Activated B cell treated with CpG ODN at 0.5 μM for 24 hours (primary cell): ENCODE results near the gene CLASP1. TPM values are rescaled to one million over a fixed set of nuclear protein-coding genes. Genes with fewer than 3 reads are reported as not detected.

Experiments used
- ATAC-seq: fragments of 200-7000 bp; cut with Tn5 transposase; one replicate; pipeline ENCODE4 v1.10.0; 2021; ENCODE audit warnings: low read depth, mild to moderate bottlenecking, moderate library complexity
- CTCF ChIA-PET: fragments of 350-600 bp; sonication (Branson Sonifier 250); formaldehyde crosslinking; loops from one replicate; lab custom pipeline; 2021; ENCODE audit warnings: antibody characterized with exemption; lab: Charles Lee
- POLR2A ChIA-PET: fragments of 350-600 bp; sonication (Branson Sonifier 250); formaldehyde crosslinking; loops from one replicate; lab custom pipeline; 2021; ENCODE audit warnings: antibody characterized with exemption; lab: Charles Lee
- DNase-seq: peaks from one replicate; pipeline ENCODE4 v3.0.0; 2022
- H3K27ac Mint-ChIP-seq: one replicate; pipeline ENCODE4 v1.8.0; 2020; ENCODE audit warnings: mixed read lengths
- H3K27me3 Mint-ChIP-seq: one replicate; pipeline ENCODE4 v1.8.0; 2021; ENCODE audit warnings: mixed read lengths
- H3K36me3 Mint-ChIP-seq: one replicate; pipeline ENCODE4 v1.8.0; 2021; ENCODE audit warnings: low read depth, mixed read lengths
- H3K4me1 Mint-ChIP-seq: one replicate; pipeline ENCODE4 v1.8.0; 2021; ENCODE audit warnings: mixed read lengths
- H3K4me3 Mint-ChIP-seq: one replicate; pipeline ENCODE4 v1.8.0; 2020; ENCODE audit warnings: mild to moderate bottlenecking, mixed read lengths
- H3K9me3 Mint-ChIP-seq: one replicate; pipeline ENCODE4 v1.8.0; 2020; ENCODE audit warnings: mixed read lengths
- intact Hi-C: fragments of 100-400 bp; cut with micrococcal nuclease; formaldehyde crosslinking; loops from one replicate; pipeline ENCODE4 v1.15.1; 2024
- total RNA-seq: library from RNA; stranded (reverse); gene quantifications from 2 replicates; pipeline ENCODE4 v1.2.3, GENCODE V29; 2022
- TF ChIP-seq, protein P1 (sequence below): fragments of 200-600 bp; IDR thresholded peaks from one replicate; pipeline ENCODE4 v1.8.0; 2022; ENCODE audit warnings: antibody characterized with exemption, mild to moderate bottlenecking

CLASP1 gene
- total RNA-seq, 1 donor from 2014 or later: 65.0 TPM

DNA sequence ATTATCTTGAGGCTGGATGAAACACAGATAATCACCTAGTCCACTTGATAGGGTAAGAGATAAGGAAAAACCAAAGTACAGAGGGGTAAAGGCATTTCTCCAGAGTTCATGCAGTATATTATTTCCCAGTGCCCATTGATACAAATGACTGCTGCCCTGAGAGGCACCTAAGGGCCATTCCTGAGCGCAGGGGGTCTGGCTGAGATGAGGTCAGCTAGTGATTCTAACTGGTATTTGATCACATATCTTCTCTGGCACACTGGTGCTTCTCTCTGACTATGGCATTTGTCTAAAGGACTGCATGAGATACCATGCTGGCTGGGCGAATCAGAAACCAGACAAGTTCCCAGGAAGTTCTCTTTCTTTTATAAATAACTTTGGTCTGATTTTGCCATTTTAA lies 291.0 kb downstream of the CLASP1 start:
- ChIA-PET POLR2A (no interaction called here), CTCF (no interaction called here)
- no peak for ATAC-seq
- DNase-seq: no peak
- intact Hi-C loops: no loop called here
- TF ChIP-seq, protein P1, sequence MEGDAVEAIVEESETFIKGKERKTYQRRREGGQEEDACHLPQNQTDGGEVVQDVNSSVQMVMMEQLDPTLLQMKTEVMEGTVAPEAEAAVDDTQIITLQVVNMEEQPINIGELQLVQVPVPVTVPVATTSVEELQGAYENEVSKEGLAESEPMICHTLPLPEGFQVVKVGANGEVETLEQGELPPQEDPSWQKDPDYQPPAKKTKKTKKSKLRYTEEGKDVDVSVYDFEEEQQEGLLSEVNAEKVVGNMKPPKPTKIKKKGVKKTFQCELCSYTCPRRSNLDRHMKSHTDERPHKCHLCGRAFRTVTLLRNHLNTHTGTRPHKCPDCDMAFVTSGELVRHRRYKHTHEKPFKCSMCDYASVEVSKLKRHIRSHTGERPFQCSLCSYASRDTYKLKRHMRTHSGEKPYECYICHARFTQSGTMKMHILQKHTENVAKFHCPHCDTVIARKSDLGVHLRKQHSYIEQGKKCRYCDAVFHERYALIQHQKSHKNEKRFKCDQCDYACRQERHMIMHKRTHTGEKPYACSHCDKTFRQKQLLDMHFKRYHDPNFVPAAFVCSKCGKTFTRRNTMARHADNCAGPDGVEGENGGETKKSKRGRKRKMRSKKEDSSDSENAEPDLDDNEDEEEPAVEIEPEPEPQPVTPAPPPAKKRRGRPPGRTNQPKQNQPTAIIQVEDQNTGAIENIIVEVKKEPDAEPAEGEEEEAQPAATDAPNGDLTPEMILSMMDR: no peak
- peaks cover 87% of the 10 kb centered on the region for H3K36me3 Mint-ChIP-seq
- no peak overlapping the region for H3K4me3 Mint-ChIP-seq
- no peaks in the 10 kb centered on the region for H3K4me1 Mint-ChIP-seq
- H3K9me3 Mint-ChIP-seq: no peaks in the 10 kb centered on the region
- no peaks in the 10 kb centered on the region for H3K27me3 Mint-ChIP-seq
- no peak overlapping the region for H3K27ac Mint-ChIP-seq

DNA sequence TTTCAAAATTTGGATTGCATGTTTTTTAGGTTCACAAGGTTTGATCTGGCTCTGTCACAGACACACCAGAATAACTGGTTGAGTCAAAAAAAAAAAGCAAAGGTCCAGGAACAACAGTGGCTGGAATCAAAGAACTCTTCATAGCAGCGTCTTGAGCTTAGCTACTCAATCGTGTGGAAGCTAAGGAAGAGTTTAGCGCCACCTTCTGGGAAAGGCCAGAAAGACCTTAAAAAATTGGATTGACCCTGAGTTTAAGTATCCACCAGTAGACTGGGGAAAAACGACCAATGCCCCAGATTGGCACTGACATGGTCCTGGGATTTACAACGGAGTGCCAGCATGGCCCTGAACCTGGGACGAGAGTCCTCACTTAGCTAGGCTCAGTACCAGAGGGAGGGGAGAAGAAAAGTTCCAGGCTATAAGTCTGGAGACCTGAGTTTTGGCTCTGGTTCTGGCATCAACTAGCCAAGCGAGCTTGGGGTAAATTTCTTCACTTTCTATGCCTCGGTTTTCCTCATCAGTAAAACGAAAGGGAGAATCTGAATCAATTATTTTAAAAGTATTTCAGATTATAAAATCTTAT lies 293.1 kb downstream of the CLASP1 start:
- DNase-seq: no peak
- intact Hi-C loops: no loop called here
- H3K4me3 Mint-ChIP-seq: no peak overlapping the region
- ChIA-PET CTCF (no interaction called here), POLR2A (no interaction called here)
- no peaks in the 10 kb centered on the region for H3K9me3 Mint-ChIP-seq
- no peak for ATAC-seq
- H3K27ac Mint-ChIP-seq: no peak overlapping the region
- peaks cover 83% of the 10 kb centered on the region for H3K36me3 Mint-ChIP-seq
- no peaks in the 10 kb centered on the region for H3K4me1 Mint-ChIP-seq
- no peaks in the 10 kb centered on the region for H3K27me3 Mint-ChIP-seq
- TF ChIP-seq, protein P1: no peak

DNA sequence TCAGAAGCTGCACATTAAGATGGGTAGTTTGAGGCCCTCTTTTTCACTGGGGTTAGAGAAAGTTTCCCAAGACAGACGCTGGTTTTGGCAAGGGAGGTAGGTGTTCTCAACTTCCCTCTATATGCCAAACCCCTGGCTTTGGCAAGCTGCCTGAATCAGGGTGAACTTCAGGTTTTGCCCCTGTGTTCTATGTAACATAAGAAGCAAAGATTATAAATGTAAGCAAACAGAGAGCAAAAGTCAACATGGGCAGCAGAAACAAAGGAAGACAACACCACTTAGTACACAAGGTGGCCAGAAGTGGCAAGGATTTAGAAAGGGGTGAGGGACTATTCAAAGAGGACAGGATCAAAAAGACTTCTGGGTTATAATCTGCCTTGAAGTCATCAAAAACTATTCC lies 293.8 kb downstream of the CLASP1 start:
- H3K27ac Mint-ChIP-seq: no peak overlapping the region
- DNase-seq (no peak), ATAC-seq (no peak)
- H3K4me3 Mint-ChIP-seq: no peak overlapping the region
- H3K4me1 Mint-ChIP-seq: no peaks in the 10 kb centered on the region
- no peaks in the 10 kb centered on the region for H3K9me3 Mint-ChIP-seq
- POLR2A ChIA-PET: no interaction called here
- no peaks in the 10 kb centered on the region for H3K27me3 Mint-ChIP-seq
- intact Hi-C loops: no loop called here
- TF ChIP-seq, protein P1: no peak
- peaks cover 82% of the 10 kb centered on the region for H3K36me3 Mint-ChIP-seq
- CTCF ChIA-PET: no interaction called here

DNA sequence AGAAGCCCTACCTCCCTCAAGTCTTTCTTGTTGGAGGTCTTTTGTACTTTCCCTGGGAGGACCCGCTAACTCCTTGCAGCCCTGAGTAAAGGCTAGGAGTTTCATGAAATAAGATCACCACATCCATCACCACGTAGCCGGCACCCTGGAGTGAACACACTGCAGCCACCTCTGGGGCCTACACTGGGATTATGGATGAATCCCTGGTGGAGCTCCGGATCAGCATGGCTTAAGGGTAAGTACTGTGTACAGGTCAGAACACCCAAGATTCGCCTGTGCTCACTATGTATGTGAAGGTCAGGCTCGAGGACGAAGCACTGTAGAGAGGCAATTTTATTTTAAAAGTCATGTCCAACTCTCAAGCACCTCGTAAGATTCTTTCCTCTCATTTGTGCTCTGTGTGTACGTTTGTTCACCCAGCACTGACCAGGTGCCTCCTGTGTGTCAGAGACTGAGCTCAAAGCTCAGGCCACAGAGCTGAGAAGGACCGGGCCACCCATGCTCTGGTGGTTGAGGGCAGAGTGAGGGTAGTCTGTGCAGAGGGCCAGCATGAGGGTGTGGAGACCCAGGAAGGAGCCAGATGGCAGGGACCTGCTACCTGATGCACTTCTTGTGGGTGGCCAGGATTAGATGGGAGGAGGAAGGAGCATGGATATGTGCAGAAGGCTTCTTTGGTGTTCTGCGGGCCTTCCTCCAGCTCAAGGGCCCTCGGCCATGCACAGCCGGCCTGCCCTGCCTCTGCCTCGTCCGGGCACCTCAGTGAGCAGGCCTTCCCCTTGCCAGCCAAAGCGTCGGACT lies 297.5 kb downstream of the CLASP1 start:
- no peaks in the 10 kb centered on the region for H3K4me1 Mint-ChIP-seq
- H3K36me3 Mint-ChIP-seq: peaks cover 91% of the 10 kb centered on the region
- TF ChIP-seq, protein P1: no peak
- ChIA-PET POLR2A (no interaction called here), CTCF (no interaction called here)
- H3K27ac Mint-ChIP-seq: no peak overlapping the region
- H3K9me3 Mint-ChIP-seq: no peaks in the 10 kb centered on the region
- H3K4me3 Mint-ChIP-seq: no peak overlapping the region
- ATAC-seq (no peak), DNase-seq (no peak)
- no peaks in the 10 kb centered on the region for H3K27me3 Mint-ChIP-seq
- intact Hi-C loops: no loop called here

DNA sequence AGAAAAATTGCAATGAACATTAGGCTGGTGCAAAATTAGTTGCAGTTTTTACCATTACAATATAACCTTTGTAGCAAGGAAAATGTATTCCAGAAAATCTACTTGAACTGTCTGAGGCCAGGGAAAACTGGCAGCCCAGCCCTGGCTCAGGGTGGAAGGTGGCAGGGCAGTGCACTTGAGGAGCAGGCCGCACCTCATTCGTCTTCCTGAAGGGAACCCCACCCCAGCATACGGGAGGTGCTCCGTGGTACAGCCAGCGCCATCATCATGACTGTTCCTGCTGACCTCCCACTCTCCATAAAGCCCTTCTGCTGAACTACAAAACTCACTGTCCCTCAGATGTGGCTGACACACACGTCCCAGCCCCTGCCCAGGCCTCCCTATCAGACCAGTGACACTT lies 298.4 kb downstream of the CLASP1 start:
- no peaks in the 10 kb centered on the region for H3K27me3 Mint-ChIP-seq
- H3K9me3 Mint-ChIP-seq: no peaks in the 10 kb centered on the region
- no peak overlapping the region for H3K4me3 Mint-ChIP-seq
- TF ChIP-seq, protein P1: no peak
- intact Hi-C loops: no loop called here
- DNase-seq (no peak), ATAC-seq (no peak)
- CTCF ChIA-PET: no interaction called here
- H3K36me3 Mint-ChIP-seq: peaks cover 92% of the 10 kb centered on the region
- no peaks in the 10 kb centered on the region for H3K4me1 Mint-ChIP-seq
- no peak overlapping the region for H3K27ac Mint-ChIP-seq
- POLR2A ChIA-PET: no interaction called here
